Posterior vena cava (tissue), 2 donors: Measurements from ENCODE around the gene RPL6. TPM values are rescaled to one million over a fixed set of nuclear protein-coding genes. Genes with fewer than 3 reads are reported as not detected.
"Not testable (repeated sequence)": the region's sequence is repeated elsewhere in the genome, so short reads cannot be mapped to it uniquely, and the experiment has no call there.

ENCODE experiments used
- DNase-seq: peaks from one replicate; pipeline ENCODE4 v3.0.0-alpha.2; 2020; ENCODE audit warnings: low spot score
- intact Hi-C, 2 donors: fragments of 100-400 bp; cut with DNase I; formaldehyde crosslinking; loops; one replicate each; pipeline versions ENCODE4 v1.14.1 to v1.14.2; 2022 to 2023
- total RNA-seq, 2 donors: library from RNA; stranded (reverse); fragmentation: NEBNext Ultra II Directional; extraction: Animal tissue kit (Norgen Biotek cat#: 25700); gene quantifications; one replicate each; pipeline ENCODE4 v1.2.1, GENCODE V29; 2021
- donor health status: DM: yes; HTN: yes; CAD: no.
- donor health status: DM: yes; HTN: yes; CAD: no.

Gene RPL6
- total RNA-seq, 2 donors from 2014 or later = 889 to 892 TPM

GRCh38 chr12:112422531-112422930 lies 13.1 kb upstream of the RPL6 start:
- intact Hi-C loops = no loop called here
- no peak for DNase-seq

GRCh38 chr12:112421363-112421762 lies 12.0 kb upstream of the RPL6 start:
- intact Hi-C loops = no loop called here
- no peak for DNase-seq

- no peak for DNase-seq
- intact Hi-C loops = no loop called here
Observed at GRCh38 chr12:112420740-112421139, 11.3 kb upstream of the RPL6 start.

- intact Hi-C loops = no loop called here
- DNase-seq = peak; percentile 88
Observed at GRCh38 chr12:112419297-112420133, 10.1 kb upstream of the RPL6 start.

GRCh38 chr12:112418608-112419296 lies 9.3 kb upstream of the RPL6 start, which contains the start of gene PTPN11:
Gene PTPN11, plus strand, starts transcription at chr12:112418947. Its CDS starts 165 bp downstream, at chr12:112419112.
- peak; percentile 97 for DNase-seq
- intact Hi-C loops = no loop called here

GRCh38 chr12:112418273-112418607 lies 8.8 kb upstream of the RPL6 start:
- intact Hi-C loops = no loop called here
- DNase-seq = no peak

GRCh38 chr12:112415457-112415856 lies 6.1 kb upstream of the RPL6 start:
- DNase-seq, intact Hi-C loops: not testable (repeated sequence)

GRCh38 chr12:112413855-112414625 lies 4.6 kb upstream of the RPL6 start:
- DNase-seq = no peak
- intact Hi-C loops = no loop called here

GRCh38 chr12:112409906-112410244 lies 470 bp upstream of the RPL6 start:
- intact Hi-C loops = no loop called here
- no peak for DNase-seq

GRCh38 chr12:112408621-112409020 lies 784 bp downstream of the RPL6 start:
- no peak for DNase-seq
- intact Hi-C loops = no loop called here

GRCh38 chr12:112407683-112408082 lies 1.7 kb downstream of the RPL6 start:
- intact Hi-C loops, DNase-seq: not testable (repeated sequence)

GRCh38 chr12:112406519-112407488 lies 2.6 kb downstream of the RPL6 start:
- no peak for DNase-seq
- intact Hi-C loops = no loop called here

- no peak for DNase-seq
- intact Hi-C loops = no loop called here
Observed at GRCh38 chr12:112401903-112402498, 7.4 kb downstream of the RPL6 start.

GRCh38 chr12:112401054-112401453 lies 8.4 kb downstream of the RPL6 start:
- intact Hi-C loops = no loop called here
- DNase-seq = no peak

GRCh38 chr12:112393328-112393727 lies 16.1 kb downstream of the RPL6 start:
- DNase-seq = no peak
- intact Hi-C loops = no loop called here

- intact Hi-C loops = loop anchor here in 1 of 2 donors (5.0 kb wide), 1 partner anchor 108 kb away; no protein-coding TSS in a partner anchor
- DNase-seq = not testable (repeated sequence)
Observed at GRCh38 chr12:112389922-112390654, 19.3 kb downstream of the RPL6 start.

GRCh38 chr12:112389228-112389627 lies 20.2 kb downstream of the RPL6 start:
- intact Hi-C loops = loop anchor here in 1 of 2 donors (5.0 kb wide), 1 partner anchor 107 kb away; no protein-coding TSS in a partner anchor
- no peak for DNase-seq

GRCh38 chr12:112386726-112387125 lies 22.7 kb downstream of the RPL6 start:
- no peak for DNase-seq
- intact Hi-C loops = loop anchor here in 1 of 2 donors (5.0 kb wide), 1 partner anchor 104 kb away; no protein-coding TSS in a partner anchor
